RWPE1 (cell line): ENCODE results near the gene MINDY4.
A peak's percentile ranks its signal among the peaks of the same experiment; 100 is the strongest.

Source experiments
- CTCF ChIA-PET: fragments of 350-600 bp; sonication (Branson Sonifier 250); formaldehyde crosslinking; extraction: SDS; loops from one replicate; lab custom pipeline; 2021; lab: Yijun Ruan, JAX
- POLR2A ChIA-PET: fragments of 400-600 bp; formaldehyde crosslinking; extraction: SDS; loops from one replicate; lab custom pipeline; 2020; ENCODE audit warnings: antibody characterized with exemption; ENCODE audit not compliant: low non-redundant PET; lab: Yijun Ruan, JAX
- DNase-seq: peaks from one replicate; pipeline ENCODE4 v3.0.0; 2012; ENCODE audit warnings: low spot score
- H3K27ac ChIP-seq: fragments of 450-650 bp; 2 replicates; pipeline ENCODE4 v1.5.1; 2017
- CTCF ChIP-seq: fragments of 450-650 bp; conservative IDR thresholded peaks from 2 replicates; pipeline ENCODE4 v1.5.1; 2017; ENCODE audit warnings: low read depth, mild to moderate bottlenecking

MINDY4 gene

DNA sequence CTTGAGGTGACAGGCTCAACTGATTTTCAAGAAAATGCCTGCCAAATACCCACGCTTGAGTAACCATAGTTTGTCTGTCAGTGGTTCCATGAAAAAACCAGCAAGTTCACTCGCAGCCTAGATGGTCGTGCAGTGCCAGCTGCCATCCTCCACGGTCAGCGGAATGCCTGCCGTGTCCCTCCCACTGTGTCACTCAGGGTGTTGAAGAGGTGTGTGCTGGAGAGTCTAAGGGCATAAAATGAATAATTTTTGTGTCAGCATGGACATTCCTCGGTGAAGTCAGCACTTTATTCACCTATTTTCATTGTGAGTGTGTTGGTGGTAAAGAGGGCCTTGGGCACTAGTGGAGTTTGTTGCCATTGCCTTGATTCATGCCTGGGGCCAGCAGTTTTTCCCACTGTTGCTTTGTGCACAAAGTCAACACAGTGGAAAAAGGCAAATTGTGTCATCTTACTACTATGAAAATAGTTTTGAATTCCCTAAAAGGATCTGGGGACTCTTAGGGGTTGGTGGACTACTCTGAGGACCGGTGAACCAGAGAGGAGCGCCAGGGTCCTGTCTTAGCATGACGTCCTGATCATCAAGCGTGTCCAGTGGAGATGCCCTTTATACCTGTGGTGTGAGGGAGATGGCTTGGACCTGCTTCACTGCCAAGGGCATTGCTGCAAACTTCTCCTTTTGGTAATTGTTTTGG is 17.6 kb downstream of the MINDY4 start:
- ChIA-PET CTCF (interaction anchor here (0.7 kb wide), 1 partner anchor 278 kb away, joined by 3 read pairs; no protein-coding TSS in a partner anchor), POLR2A (no interaction called here)
- no peak for DNase-seq
- H3K27ac ChIP-seq: no peak overlapping the region
- no peak for TF ChIP-seq CTCF

DNA sequence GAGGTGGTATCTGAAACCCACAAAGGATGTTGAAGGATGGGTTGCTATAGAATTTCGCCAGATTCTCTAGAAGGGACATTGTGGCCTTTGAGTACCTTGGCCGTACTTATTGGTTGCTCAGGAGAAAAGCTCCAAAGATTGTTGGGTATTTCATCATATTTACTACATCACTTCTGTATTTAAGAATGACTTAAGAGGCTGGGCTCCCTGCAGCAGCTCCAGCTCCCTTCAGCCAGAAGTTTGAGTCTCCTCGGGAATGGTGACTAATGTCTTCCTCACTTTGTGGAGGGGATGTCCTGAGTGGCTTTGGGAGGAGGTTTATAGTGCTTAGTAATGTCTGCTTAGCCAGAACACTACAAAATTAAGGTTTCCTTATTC is 18.1 kb downstream of the MINDY4 start:
- ChIA-PET POLR2A (no interaction called here), CTCF (no interaction called here)
- H3K27ac ChIP-seq: no peak overlapping the region
- DNase-seq: peak; percentile 48
- TF ChIP-seq CTCF: no peak

DNA sequence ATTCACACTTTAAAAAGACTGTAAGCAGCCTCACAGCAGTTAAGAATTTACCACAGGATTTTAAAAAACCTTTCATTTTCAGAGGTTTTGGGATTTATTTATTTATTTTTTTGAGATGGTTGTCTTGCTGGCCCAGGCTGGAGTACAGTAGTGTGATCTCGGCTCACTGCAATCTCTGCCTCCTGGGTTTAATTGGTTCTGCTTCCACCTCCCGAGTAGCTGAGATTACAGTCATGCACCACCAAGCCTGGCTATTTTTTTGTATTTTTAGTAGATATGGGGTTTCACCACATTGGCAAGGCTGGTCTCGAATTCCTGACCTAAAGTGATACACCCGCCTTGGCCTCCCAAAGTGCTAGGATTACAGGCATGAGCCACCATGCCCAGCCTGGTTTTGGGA is 19.1 kb downstream of the MINDY4 start:
- CTCF ChIA-PET: interaction anchor here (0.6 to 0.7 kb wide), 2 partner anchors 146 to 188 kb away, joined by 3 read pairs; no protein-coding TSS in a partner anchor
- DNase-seq: no peak
- POLR2A ChIA-PET: no interaction called here
- TF ChIP-seq CTCF: no peak
- H3K27ac ChIP-seq: no peak overlapping the region

- TF ChIP-seq CTCF: no peak
- ChIA-PET POLR2A (no interaction called here), CTCF (interaction anchor here (0.6 to 1.4 kb wide), 3 partner anchors 147 to 187 kb away, joined by 3 to 4 read pairs (median 3); no protein-coding TSS in a partner anchor)
- H3K27ac ChIP-seq: no peak overlapping the region
- DNase-seq: no peak
These were observed 19.9 kb downstream of the MINDY4 start for GRCh38 chr7:30791114-30791513.

- TF ChIP-seq CTCF: no peak
- H3K27ac ChIP-seq: no peak overlapping the region
- POLR2A ChIA-PET: no interaction called here
- CTCF ChIA-PET: no interaction called here
- no peak for DNase-seq
These were observed 24.1 kb downstream of the MINDY4 start for GRCh38 chr7:30795161-30795948.

GRCh38 chr7:30796105-30796869 is 25.1 kb downstream of the MINDY4 start:
- no peak for TF ChIP-seq CTCF
- no peak overlapping the region; the same call in 1 of the 2 replicates for H3K27ac ChIP-seq
- ChIA-PET POLR2A (interaction anchor here (0.5 to 0.6 kb wide), 2 partner anchors 163 to 244 kb away, joined by 3 to 5 read pairs; no protein-coding TSS in a partner anchor), CTCF (interaction anchor here (0.7 kb wide), 1 partner anchor 27 kb away, joined by 3 read pairs; no protein-coding TSS in a partner anchor)
- peak; percentile 43 for DNase-seq
